H9 (cell line): Measurements from ENCODE around the gene CLRN1. TPM values are rescaled to one million over a fixed set of nuclear protein-coding genes. Genes with fewer than 3 reads are reported as not detected.

ENCODE experiments used
- DNase-seq: peaks from one replicate; pipeline ENCODE4 v3.0.0-alpha.2; 2017
- H2AFZ ChIP-seq: one replicate; pipeline ENCODE4 v1.6.1; 2013; ENCODE audit warnings: mild to moderate bottlenecking, low read length, control low read depth, moderate library complexity
- H2AK5ac ChIP-seq: 2 replicates; pipeline ENCODE4 v1.6.1; 2013; ENCODE audit warnings: low read length, control low read depth, mixed read lengths; ENCODE audit not compliant: insufficient read length
- H2BK120ac ChIP-seq: one replicate; pipeline ENCODE4 v1.6.1; 2013; ENCODE audit warnings: low read depth, mild to moderate bottlenecking, low read length, control low read depth, inconsistent platforms; ENCODE audit not compliant: poor library complexity, severe bottlenecking
- H2BK12ac ChIP-seq: 2 replicates; pipeline ENCODE4 v1.6.1; 2013; ENCODE audit warnings: low read length, control low read depth, mixed read lengths, low read depth; ENCODE audit not compliant: insufficient read length
- H2BK15ac ChIP-seq: 2 replicates; pipeline ENCODE4 v1.6.1; 2013; ENCODE audit warnings: low read depth, low read length, control low read depth
- H2BK20ac ChIP-seq: one replicate; pipeline ENCODE4 v1.6.1; 2013; ENCODE audit warnings: low read depth, mild to moderate bottlenecking, low read length, control low read depth, inconsistent platforms; ENCODE audit not compliant: poor library complexity, severe bottlenecking
- H2BK5ac ChIP-seq: 2 replicates; pipeline ENCODE4 v1.6.1; 2013; ENCODE audit warnings: low read length, control low read depth, mixed read lengths; ENCODE audit not compliant: insufficient read length
- H3K14ac ChIP-seq: 2 replicates; pipeline ENCODE4 v1.6.1; 2013; ENCODE audit warnings: low read length, control low read depth; ENCODE audit not compliant: insufficient read depth
- H3K18ac ChIP-seq: 2 replicates; pipeline ENCODE4 v1.6.1; 2013; ENCODE audit warnings: low read depth, mild to moderate bottlenecking, mixed read lengths, low read length, control low read depth; ENCODE audit not compliant: insufficient read length
- H3K23ac ChIP-seq: 2 replicates; pipeline ENCODE4 v1.6.1; 2013; ENCODE audit warnings: low read length, control low read depth, mixed read lengths, low read depth; ENCODE audit not compliant: insufficient read length
- H3K23me2 ChIP-seq: 2 replicates; pipeline ENCODE4 v1.6.1; 2013; ENCODE audit warnings: low read depth, mild to moderate bottlenecking, mixed read lengths, low read length, control low read depth; ENCODE audit not compliant: insufficient read length, poor library complexity, severe bottlenecking
- H3K27ac ChIP-seq: 2 replicates; pipeline ENCODE4 v1.5.1; 2013; ENCODE audit warnings: low read length, control low read depth, mixed read lengths, low read depth; ENCODE audit not compliant: insufficient read length
- H3K27me3 ChIP-seq: 2 replicates; pipeline ENCODE4 v1.6.1; 2013; ENCODE audit warnings: low read length, control low read depth, inconsistent platforms; ENCODE audit not compliant: insufficient read depth
- H3K4ac ChIP-seq: 2 replicates; pipeline ENCODE4 v1.6.1; 2013; ENCODE audit warnings: low read depth, mild to moderate bottlenecking, control low read depth, inconsistent platforms, low read length, moderate library complexity
- H3K4me1 ChIP-seq: 2 replicates; pipeline ENCODE4 v1.6.1; 2013; ENCODE audit warnings: low read length, control low read depth, inconsistent platforms; ENCODE audit not compliant: insufficient read depth
- H3K4me2 ChIP-seq: 2 replicates; pipeline ENCODE4 v1.6.1; 2013; ENCODE audit warnings: low read length, control low read depth, mixed read lengths; ENCODE audit not compliant: insufficient read length, insufficient read depth
- H3K56ac ChIP-seq: 2 replicates; pipeline ENCODE4 v1.6.1; 2013; ENCODE audit warnings: low read depth, mild to moderate bottlenecking, mixed read lengths, low read length, control low read depth; ENCODE audit not compliant: insufficient read length
- H3K79me1 ChIP-seq: 2 replicates; pipeline ENCODE4 v1.6.1; 2013; ENCODE audit warnings: low read depth, mild to moderate bottlenecking, moderate library complexity, low read length, control low read depth, inconsistent platforms; ENCODE audit not compliant: insufficient read depth, poor library complexity, severe bottlenecking
- H3K79me2 ChIP-seq: 2 replicates; pipeline ENCODE4 v1.6.1; 2013; ENCODE audit warnings: low read length, control low read depth, inconsistent platforms; ENCODE audit not compliant: insufficient read depth
- H3K9ac ChIP-seq: 2 replicates; pipeline ENCODE4 v1.6.1; 2013; ENCODE audit warnings: low read length, control low read depth, mixed read lengths; ENCODE audit not compliant: insufficient read length; ENCODE audit errors: extremely low read depth
- H3K9me3 ChIP-seq: one replicate; pipeline ENCODE4 v1.6.1; 2013; ENCODE audit warnings: low read depth, low read length, inconsistent platforms; ENCODE audit not compliant: control insufficient read depth
- H3T11ph ChIP-seq: one replicate; pipeline ENCODE4 v1.6.1; 2013; ENCODE audit warnings: mild to moderate bottlenecking, low read length, control low read depth, inconsistent platforms
- H4K20me1 ChIP-seq: one replicate; pipeline ENCODE4 v1.6.1; 2013; ENCODE audit not compliant: control insufficient read depth, insufficient read length, insufficient read depth
- H4K5ac ChIP-seq: 2 replicates; pipeline ENCODE4 v1.6.1; 2013; ENCODE audit warnings: low read depth, mild to moderate bottlenecking, mixed read lengths, low read length, control low read depth; ENCODE audit not compliant: insufficient read length
- H4K8ac ChIP-seq: replicated peaks from 2 replicates; pipeline ENCODE4 v1.6.1; 2013; ENCODE audit warnings: low read length, control low read depth, mixed read lengths, low read depth; ENCODE audit not compliant: insufficient read length
- H4K91ac ChIP-seq: 2 replicates; pipeline ENCODE4 v1.6.1; 2013; ENCODE audit warnings: low read depth, mild to moderate bottlenecking, moderate library complexity, mixed read lengths, low read length, control low read depth; ENCODE audit not compliant: insufficient read length
- H3K27ac Mint-ChIP-seq, 3 experiments: 2 replicates in 2 of 3; 3 replicates in 1 of 3; pipeline ENCODE4 v1.8.0; 2020 to 2021; ENCODE audit warnings: mixed read lengths in 3 of 3, mild to moderate bottlenecking in 1 of 3, moderate library complexity in 1 of 3
- H3K27me3 Mint-ChIP-seq: 2 replicates; pipeline ENCODE4 v1.8.0; 2021; ENCODE audit warnings: low read depth, mild to moderate bottlenecking, moderate library complexity, mixed read lengths
- H3K36me3 Mint-ChIP-seq, 3 experiments: 2 replicates in 2 of 3; 3 replicates in 1 of 3; pipeline ENCODE4 v1.8.0; 2020 to 2021; ENCODE audit warnings: low read depth in 3 of 3, mixed read lengths in 3 of 3; ENCODE audit not compliant: insufficient read depth in 1 of 3
- H3K4me1 Mint-ChIP-seq, 2 experiments: 2 replicates each; pipeline ENCODE4 v1.8.0; 2020; ENCODE audit warnings: mixed read lengths in 2 of 2
- H3K4me3 Mint-ChIP-seq, 2 experiments: 2 replicates in 1 of 2; 3 replicates in 1 of 2; pipeline ENCODE4 v1.8.0; 2020 to 2021; ENCODE audit warnings: mild to moderate bottlenecking in 2 of 2, mixed read lengths in 2 of 2, moderate library complexity in 1 of 2
- H3K9me3 Mint-ChIP-seq, 2 experiments: 2 replicates in 1 of 2; 3 replicates in 1 of 2; pipeline ENCODE4 v1.8.0; 2020; ENCODE audit warnings: mild to moderate bottlenecking in 2 of 2, mixed read lengths in 2 of 2, moderate library complexity in 1 of 2
- CTCF ChIP-seq: fragments of 200-600 bp; sonication (generic); conservative IDR thresholded peaks from 3 replicates; pipeline ENCODE4 v1.8.0; 2021; ENCODE audit warnings: antibody characterized with exemption, mild to moderate bottlenecking
- total RNA-seq: library from RNA; stranded (reverse); gene quantifications from 2 replicates; pipeline ENCODE4 v1.2.1, GENCODE V29; 2021

CLRN1 gene
- total RNA-seq, 1 experiment from 2014 or later, result not detected

GRCh38 chr3:150984066-150984465 is 11.5 kb upstream of the CLRN1 start:
- no peak overlapping the region for H3K27ac ChIP-seq
- no peak overlapping the region for H2BK15ac ChIP-seq
- H3K4me1 ChIP-seq, result no peaks in the 10 kb centered on the region
- peaks cover under 1% of the 10 kb centered on the region in 2 experiments; a peak in 2 of 4 replicates for H3K4me1 Mint-ChIP-seq
- no peaks in the 10 kb centered on the region for H3K36me3 Mint-ChIP-seq
- H3K23ac ChIP-seq, result no peak overlapping the region
- no peak overlapping the region for H3K4ac ChIP-seq
- H2BK20ac ChIP-seq, result no peak overlapping the region
- no peak overlapping the region for H3T11ph ChIP-seq
- H3K79me2 ChIP-seq, result no peaks in the 10 kb centered on the region
- no peak overlapping the region for H2AFZ ChIP-seq
- no peak overlapping the region for H3K4me3 Mint-ChIP-seq
- H3K79me1 ChIP-seq, result no peaks in the 10 kb centered on the region
- no peaks in the 10 kb centered on the region for H3K27me3 ChIP-seq
- no peak overlapping the region for H2BK5ac ChIP-seq
- no peaks in the 10 kb centered on the region for H3K9me3 Mint-ChIP-seq
- no peak overlapping the region for H2BK120ac ChIP-seq
- no peaks in the 10 kb centered on the region for H3K23me2 ChIP-seq
- no peaks in the 10 kb centered on the region for H3K27me3 Mint-ChIP-seq
- H4K91ac ChIP-seq, result no peak overlapping the region
- H2BK12ac ChIP-seq, result no peak overlapping the region
- H4K5ac ChIP-seq, result no peak overlapping the region
- no peak for DNase-seq
- no peak overlapping the region for H2AK5ac ChIP-seq
- H3K56ac ChIP-seq, result no peak overlapping the region
- H3K27ac Mint-ChIP-seq, result no peak overlapping the region
- no peak overlapping the region for H3K9ac ChIP-seq
- no peak for TF ChIP-seq CTCF
- H4K20me1 ChIP-seq, result no peaks in the 10 kb centered on the region
- no peak overlapping the region for H4K8ac ChIP-seq
- no peak overlapping the region for H3K14ac ChIP-seq
- H3K4me2 ChIP-seq, result no peak overlapping the region
- H3K18ac ChIP-seq, result no peak overlapping the region
- no peaks in the 10 kb centered on the region for H3K9me3 ChIP-seq
